Peyer's patch (tissue), 4 donors: ENCODE results near the gene FLT3.

Source experiments
- CTCF ChIP-seq, 6 experiments: fragments of 450-650 bp in 4 of 6; fragments of 200-600 bp in 2 of 6; sonication (generic) in 1 of 6; IDR thresholded peaks; one replicate each; pipeline ENCODE4 v1.5.1; 2017 to 2019; ENCODE audit warnings: antibody characterized with exemption in 6 of 6, mild to moderate bottlenecking in 3 of 6, moderate library complexity in 1 of 6
- POLR2A ChIP-seq, 2 donors: fragments of 450-650 bp; IDR thresholded peaks; one replicate each; pipeline ENCODE4 v1.5.1; 2017; ENCODE audit warnings: antibody characterized with exemption in 2 of 2, mild to moderate bottlenecking in 2 of 2, moderate library complexity in 2 of 2

DNA sequence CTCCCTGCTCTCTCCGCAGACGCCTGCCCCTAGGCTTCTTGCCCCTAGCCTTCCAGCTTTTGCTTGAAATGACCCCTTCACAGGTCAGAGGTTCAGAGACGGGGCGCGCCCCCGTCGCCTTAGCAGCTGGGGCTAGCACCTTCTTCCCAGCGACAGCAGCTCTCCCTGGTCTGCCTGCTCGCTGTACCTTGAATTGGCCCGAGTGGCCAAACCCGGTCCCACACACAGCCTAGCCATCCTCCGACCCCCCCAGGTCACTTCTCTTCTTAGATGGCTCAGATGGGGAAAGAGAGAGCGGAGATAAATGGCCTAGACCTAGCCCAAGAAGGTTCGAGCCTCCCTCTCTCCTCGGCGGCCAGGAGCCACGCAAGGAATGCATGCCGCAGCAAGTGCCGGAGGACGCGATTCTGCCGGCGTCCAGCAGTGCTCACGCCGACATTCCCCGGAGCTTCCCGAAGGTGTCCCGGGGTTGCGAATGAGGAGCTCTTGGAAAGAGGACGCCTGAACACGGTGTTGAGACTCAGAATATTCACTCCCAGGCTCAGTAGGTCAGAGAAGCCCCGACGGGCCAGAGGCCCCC lies 132.6 kb downstream of the FLT3 start:
- TF ChIP-seq CTCF (IDR thresholded peaks at IDR 0.05) (no peak), POLR2A (IDR thresholded peaks at IDR 0.05) (no peak)
